ENCODE measurements around the gene CACNA1C. TPM values are rescaled to one million over a fixed set of nuclear protein-coding genes. Genes with fewer than 3 reads are reported as not detected.

CACNA1C gene
- total RNA-seq, 1 donor, result 16.6 TPM

DNA sequence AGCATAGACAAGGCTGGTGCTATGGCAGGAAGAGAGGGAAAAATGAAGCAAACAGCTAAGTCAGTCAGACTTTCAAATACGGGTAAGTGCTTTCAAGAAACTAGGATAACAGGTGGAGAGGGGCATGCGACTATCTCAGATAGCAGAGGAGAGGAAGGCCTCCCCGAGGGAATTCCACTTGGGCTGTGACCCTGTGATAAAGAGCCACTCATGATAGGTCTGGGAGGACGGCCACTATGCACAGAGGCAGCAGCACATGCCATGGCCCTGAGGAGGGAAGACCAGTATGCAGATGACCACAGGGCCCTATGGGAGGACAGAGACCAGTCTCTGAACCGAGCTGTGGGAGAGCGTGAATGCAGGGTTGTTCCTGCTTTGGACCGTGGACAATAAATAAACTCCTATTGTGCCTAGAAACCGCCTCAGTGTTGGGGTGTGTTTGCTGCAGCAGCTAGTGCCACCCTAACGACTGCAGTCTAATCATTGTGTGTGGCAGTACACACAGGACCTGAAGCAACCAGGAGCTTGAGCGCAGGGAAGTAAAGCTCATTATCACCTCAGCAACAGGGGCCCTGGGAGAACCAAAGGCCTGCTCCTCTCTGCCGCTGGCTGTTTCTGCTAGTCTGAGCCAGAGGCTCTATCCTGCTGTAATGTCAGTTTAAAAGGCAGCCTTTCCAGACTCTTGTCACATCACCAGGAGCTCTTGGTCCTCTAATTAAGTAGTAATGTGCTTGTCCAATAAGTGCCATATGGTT lies 119.1 kb downstream of the CACNA1C start:
- TF ChIP-seq, protein P1, sequence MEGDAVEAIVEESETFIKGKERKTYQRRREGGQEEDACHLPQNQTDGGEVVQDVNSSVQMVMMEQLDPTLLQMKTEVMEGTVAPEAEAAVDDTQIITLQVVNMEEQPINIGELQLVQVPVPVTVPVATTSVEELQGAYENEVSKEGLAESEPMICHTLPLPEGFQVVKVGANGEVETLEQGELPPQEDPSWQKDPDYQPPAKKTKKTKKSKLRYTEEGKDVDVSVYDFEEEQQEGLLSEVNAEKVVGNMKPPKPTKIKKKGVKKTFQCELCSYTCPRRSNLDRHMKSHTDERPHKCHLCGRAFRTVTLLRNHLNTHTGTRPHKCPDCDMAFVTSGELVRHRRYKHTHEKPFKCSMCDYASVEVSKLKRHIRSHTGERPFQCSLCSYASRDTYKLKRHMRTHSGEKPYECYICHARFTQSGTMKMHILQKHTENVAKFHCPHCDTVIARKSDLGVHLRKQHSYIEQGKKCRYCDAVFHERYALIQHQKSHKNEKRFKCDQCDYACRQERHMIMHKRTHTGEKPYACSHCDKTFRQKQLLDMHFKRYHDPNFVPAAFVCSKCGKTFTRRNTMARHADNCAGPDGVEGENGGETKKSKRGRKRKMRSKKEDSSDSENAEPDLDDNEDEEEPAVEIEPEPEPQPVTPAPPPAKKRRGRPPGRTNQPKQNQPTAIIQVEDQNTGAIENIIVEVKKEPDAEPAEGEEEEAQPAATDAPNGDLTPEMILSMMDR (IDR thresholded peaks at IDR 0.05; ENCODE audit: insufficient read depth, low read length), result no peak
- no peak for DNase-seq (ENCODE audit: low read depth)
- no peak overlapping the region for H3K4me3 ChIP-seq (ENCODE audit: low read depth, low read length)

DNA sequence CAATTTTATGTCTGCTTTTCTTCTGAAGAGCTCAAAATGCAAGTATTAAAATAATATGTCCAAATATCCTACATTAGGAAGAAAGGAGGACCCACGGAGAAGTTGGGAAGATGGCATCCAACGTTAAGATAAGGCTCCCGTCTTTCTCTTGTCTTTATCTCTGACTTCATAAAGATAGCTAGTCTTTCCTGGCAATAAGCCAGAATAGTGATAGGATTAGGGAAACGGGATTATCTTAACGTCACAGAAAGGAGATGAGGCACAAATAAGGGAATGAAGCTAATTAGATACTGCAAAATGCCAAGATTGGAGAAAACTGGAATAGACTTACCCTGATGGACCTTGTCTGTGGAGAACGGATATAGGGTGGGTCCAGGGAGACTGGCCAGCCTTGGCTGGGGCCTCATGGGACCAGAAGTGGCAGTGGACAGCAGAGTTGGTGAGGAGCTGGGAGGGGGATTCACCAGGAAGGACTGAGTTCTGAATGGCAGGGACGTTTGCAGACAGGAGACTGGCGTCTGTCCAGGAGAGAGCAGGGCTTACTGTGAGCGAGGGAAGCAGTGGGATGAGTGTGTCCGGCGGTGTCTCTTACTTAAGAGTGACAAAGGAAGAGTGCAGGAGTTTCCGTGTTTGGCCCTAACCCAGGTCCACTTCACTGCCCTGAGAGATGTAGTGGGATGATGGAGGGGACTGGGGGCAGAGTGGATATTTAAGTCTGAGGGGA lies 119.9 kb downstream of the CACNA1C start:
- DNase-seq (ENCODE audit: low read depth), result no peak
- no peak overlapping the region for H3K4me3 ChIP-seq (ENCODE audit: low read depth, low read length)
- TF ChIP-seq, protein P1 (IDR thresholded peaks at IDR 0.05; ENCODE audit: insufficient read depth, low read length), result no peak

DNA sequence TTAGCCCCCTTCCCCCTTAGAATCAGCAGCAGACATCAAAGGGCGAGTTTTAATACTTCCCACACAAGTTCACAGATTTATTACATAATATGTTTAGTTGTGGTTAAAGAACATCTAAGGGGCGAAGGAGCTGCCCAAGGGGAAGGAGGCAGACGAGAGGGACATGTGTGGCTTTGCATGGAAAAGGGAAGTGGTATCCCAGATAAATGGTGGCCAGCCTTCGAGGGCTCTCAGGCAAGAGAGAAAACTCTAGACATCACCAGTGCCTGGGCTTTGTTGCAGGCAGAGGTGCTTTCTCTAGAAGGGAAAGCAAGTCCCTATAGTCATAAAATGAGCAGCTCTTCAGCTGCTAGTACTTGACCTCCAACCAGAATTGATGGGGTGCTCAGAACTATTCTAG lies 121.2 kb downstream of the CACNA1C start:
- TF ChIP-seq, protein P1 (IDR thresholded peaks at IDR 0.05; ENCODE audit: insufficient read depth, low read length), result no peak
- H3K4me3 ChIP-seq (ENCODE audit: low read depth, low read length), result no peak overlapping the region
- no peak for DNase-seq (ENCODE audit: low read depth)

DNA sequence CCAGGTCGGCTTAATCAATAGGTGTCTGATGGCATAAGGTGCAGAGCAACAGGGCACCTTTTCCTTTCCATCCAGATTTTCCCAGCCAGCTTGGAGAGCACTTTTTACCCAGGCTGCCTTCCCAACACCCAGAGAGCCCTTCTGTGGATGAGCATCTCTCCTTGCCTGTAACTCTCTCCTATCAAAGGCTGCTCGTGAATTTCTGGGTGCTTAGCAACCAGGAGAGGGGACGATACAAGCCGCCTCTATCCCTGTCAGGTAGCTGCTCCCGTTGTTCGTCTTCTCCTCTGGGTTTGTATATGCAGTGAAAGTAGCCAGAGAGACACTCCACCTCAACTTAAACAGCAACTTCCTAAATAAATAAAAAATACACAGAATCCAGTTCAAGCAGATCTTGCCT lies 124.2 kb downstream of the CACNA1C start:
- H3K4me3 ChIP-seq (ENCODE audit: low read depth, low read length), result no peak overlapping the region
- DNase-seq (ENCODE audit: low read depth), result no peak
- TF ChIP-seq, protein P1 (IDR thresholded peaks at IDR 0.05; ENCODE audit: insufficient read depth, low read length), result no peak

DNA sequence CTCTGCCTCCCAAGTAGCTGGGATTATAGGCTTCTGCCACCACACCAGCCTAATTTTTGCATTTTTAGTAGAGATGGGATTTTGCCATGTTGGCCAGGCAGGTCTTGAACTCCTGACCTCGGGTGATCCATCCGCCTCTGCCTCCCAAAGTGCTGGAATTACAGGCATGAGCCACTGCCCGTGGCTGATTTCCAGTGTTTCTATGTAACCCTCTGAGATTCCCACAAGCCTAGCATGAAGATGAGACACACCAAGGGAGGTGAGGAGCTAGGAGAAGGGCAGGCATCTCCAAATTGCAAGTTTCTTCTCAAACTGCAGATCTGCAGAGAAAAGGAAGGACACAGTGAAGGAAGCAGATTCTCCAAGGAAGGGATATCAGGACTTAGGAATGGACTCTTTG lies 125.0 kb downstream of the CACNA1C start:
- no peak overlapping the region for H3K4me3 ChIP-seq (ENCODE audit: low read depth, low read length)
- TF ChIP-seq, protein P1 (IDR thresholded peaks at IDR 0.05; ENCODE audit: insufficient read depth, low read length), result no peak
- peak; percentile 28 for DNase-seq (ENCODE audit: low read depth)

DNA sequence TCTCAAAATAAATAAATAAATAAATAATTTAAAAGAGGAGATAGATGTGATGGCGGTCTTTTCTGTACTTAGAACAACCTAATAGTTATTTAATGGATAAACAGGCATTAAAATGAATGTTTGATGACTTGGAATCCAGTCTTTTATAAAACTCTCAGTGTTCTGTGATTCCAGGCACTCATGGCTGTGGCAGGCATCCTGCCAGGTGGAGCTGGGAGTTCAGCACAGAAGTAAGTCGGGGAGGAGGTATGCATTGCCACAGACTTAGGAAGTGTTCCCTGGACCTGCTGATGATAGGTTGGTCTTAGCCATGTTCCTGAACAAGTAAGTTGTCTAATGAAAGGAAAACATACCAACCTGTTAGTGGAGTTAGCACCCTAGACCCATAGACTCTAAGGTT lies 126.3 kb downstream of the CACNA1C start:
- no peak overlapping the region for H3K4me3 ChIP-seq (ENCODE audit: low read depth, low read length)
- TF ChIP-seq, protein P1 (IDR thresholded peaks at IDR 0.05; ENCODE audit: insufficient read depth, low read length), result no peak
- no peak for DNase-seq (ENCODE audit: low read depth)

All from fibroblast of the aortic adventitia (primary cell).